ENCODE data around the gene FES. TPM values are rescaled to one million over a fixed set of nuclear protein-coding genes. Genes with fewer than 3 reads are reported as not detected.

Gene FES
- total and polyA plus RNA-seq, 2 of the 13 experiments (the other 11 are each of a cell fraction or from before 2014, with no cell fraction given), result 4.0 to 9.5 TPM

DNA sequence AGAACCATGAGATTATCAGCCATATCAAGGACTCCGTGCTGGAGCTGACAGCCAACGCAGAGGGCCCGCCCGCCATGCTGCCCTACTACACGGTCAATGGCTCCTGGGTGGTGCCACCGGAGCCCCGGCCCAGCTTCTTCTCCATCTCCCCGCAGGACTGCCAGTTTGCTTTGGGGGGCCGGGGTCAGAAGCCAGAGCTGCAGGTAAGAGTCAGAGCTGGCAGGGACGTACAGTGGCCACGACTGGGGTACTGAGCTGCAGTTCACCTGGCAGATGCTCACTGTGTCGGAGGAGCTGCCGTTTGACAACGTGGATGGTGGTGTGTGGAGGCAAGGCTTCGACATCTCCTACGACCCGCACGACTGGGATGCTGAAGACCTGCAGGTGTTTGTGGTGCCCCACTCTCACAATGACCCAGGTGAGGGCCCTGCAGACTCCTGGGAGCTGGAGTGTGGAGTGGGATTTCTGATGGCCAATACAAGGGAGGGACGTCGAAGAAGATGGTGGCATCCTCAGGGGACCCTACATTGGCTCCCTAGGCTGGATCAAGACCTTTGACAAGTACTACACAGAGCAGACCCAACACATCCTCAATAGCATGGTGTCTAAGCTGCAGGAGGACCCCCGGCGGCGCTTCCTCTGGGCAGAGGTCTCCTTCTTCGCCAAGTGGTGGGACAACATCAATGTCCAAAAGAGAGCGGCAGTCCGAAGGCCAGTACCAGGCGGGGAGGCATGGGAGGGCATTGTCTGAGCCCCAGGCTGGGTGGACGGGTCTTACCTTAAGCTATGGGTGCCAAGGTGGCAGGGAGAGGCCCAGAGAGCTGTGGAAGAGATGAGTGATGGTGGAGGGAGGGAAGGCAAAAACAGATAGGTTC lies 21.2 kb downstream of the FES start:
- TF ChIP-seq POLR2AphosphoS5 (IDR thresholded peaks at IDR 0.05; ENCODE audit: low read depth, low read length) (no peak), FOXP4 (CRISPR knock-in tag; IDR thresholded peaks at IDR 0.05) (no peak), TCF12 (IDR thresholded peaks at IDR 0.05) (no peak), TCF12 (CRISPR knock-in tag; IDR thresholded peaks at IDR 0.05) (no peak), ZSCAN12 (CRISPR knock-in tag; IDR thresholded peaks at IDR 0.05) (no peak)
- no peak overlapping the region for H3K27ac ChIP-seq (ENCODE audit: extremely low read length, insufficient read depth, low read length)
- ChIA-PET CTCF (ENCODE audit: low intra/inter-chr PET ratio, low total read pairs) (no interaction called here), POLR2A (interaction anchor here (4.0 kb wide), 1 partner anchor 26 kb away, joined by 45 read pairs; the partner anchor contains the start of gene HDDC3)
- ATAC-seq (no peak), FAIRE-seq (no peak), DNase-seq (ENCODE audit: low spot score) (no peak)
- H3K4me2 ChIP-seq (ENCODE audit: low read depth, low read length), result no peak overlapping the region
- H3K36me3 ChIP-seq (replicated peaks in 1 of 2; ENCODE audit: control insufficient read depth in 1 of 2, insufficient read depth in 2 of 2, low read length in 2 of 2), result peaks cover 9 to 42% of the 10 kb centered on the region in 2 experiments
- no peaks in the 10 kb centered on the region for H3K9me3 ChIP-seq (ENCODE audit: low read length)
- 99% methylated on average over 16 of the region's 28 CpGs for WGBS (ENCODE audit: low lambda C conversion rate)
- BruUV-seq (replicated peaks), result no TSS peak
- in situ Hi-C loops (cut with HindIII; ENCODE audit: extremely low pct_ligation_motif_present, low pct_unique_long_range_greater_than_20kb) (no loop called here), intact Hi-C loops (cut with micrococcal nuclease; ENCODE audit: unreplicated experiment) (no loop called here)
- H2AFZ ChIP-seq (ENCODE audit: low read length), result no peak overlapping the region
- H3K79me2 ChIP-seq (ENCODE audit: insufficient read depth, low read length), result no peaks in the 10 kb centered on the region
- H4K20me1 ChIP-seq (ENCODE audit: insufficient read depth, low read length), result no peaks in the 10 kb centered on the region
- peaks cover 0 to 1% of the 10 kb centered on the region in 2 experiments; a peak in 1 of 5 replicates for H3K27me3 ChIP-seq (ENCODE audit: control insufficient read depth in 1 of 2, insufficient read depth in 2 of 2, low read length in 2 of 2)
- H3K4me3 ChIP-seq (replicated peaks in 1 of 3; ENCODE audit: insufficient read depth in 1 of 3, low read depth in 2 of 3, low read length in 3 of 3), result no peak overlapping the region
- no peak overlapping the region for H3K9ac ChIP-seq (ENCODE audit: insufficient read depth, low read depth, low read length)
- H3K4me1 ChIP-seq (ENCODE audit: insufficient read depth, low read length), result peaks cover 20% of the 10 kb centered on the region

Measured in HepG2 (cell line).